HG03439 (cell line): Measurements from ENCODE around the gene UQCC5.

Experiments used
- ATAC-seq: cut with Tn5 transposase; IDR thresholded peaks from one replicate; pipeline ENCODE4 v1.9.1; 2021; ENCODE audit warnings: mild to moderate bottlenecking, moderate library complexity; ENCODE audit not compliant: unreplicated experiment

Gene UQCC5

GRCh38 chr3:52503788-52504424 lies 32.5 kb upstream of the UQCC5 start:
- no peak for ATAC-seq

DNA sequence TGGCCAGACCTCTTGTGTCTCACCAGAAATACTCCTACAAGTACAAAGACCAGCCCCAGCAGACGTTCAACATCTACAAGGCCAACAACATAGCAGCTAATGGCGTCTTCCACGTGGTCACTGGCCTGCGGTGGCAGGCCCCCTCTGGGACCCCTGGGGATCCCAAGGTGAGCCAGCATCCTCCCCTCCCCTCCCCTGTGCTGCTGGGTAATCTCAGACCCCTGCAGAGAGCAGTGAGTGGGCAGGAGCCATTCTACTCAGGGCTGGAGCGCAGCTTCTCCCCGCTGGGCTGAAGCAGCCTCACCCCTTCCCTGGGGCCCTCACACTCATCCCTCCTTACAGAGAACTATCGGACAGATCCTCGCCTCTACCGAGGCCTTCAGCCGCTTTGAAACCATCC lies 31.4 kb upstream of the UQCC5 start:
- no peak for ATAC-seq

DNA sequence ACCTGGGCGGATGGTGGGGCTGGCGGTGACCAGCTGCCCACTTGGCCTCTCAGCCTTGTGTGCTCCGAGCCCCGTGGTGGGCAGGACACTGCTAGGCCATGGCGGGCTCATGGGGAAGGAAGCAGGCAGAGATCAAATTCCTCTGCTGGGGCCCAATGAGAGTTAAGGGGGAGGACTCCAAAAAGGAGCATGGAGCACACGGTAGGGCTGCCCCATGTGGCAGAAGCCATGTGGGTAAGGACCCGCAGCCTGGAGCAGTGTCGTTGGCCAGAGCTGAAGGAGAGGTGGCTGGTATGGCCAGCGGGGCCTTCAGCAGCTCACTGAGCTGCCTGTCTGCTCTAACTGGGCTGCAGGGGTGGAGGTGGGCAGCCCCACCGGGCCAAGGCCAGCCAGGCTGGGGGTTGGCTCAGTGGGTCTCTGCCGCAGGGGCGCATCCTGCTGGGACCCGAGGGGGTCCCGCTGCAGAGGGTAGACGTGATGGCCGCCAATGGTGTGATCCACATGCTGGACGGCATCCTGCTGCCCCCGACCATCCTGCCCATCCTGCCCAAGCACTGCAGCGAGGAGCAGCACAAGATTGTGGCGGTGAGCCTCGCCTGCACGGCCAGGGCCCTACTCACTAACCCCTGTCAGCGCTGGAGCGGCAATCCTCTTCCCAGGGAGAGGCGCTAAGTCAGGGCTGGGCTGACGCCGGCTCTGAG lies 30.0 kb upstream of the UQCC5 start:
- no peak for ATAC-seq

- ATAC-seq = no peak
These were observed 29.0 kb upstream of the UQCC5 start for GRCh38 chr3:52507359-52507758.

DNA sequence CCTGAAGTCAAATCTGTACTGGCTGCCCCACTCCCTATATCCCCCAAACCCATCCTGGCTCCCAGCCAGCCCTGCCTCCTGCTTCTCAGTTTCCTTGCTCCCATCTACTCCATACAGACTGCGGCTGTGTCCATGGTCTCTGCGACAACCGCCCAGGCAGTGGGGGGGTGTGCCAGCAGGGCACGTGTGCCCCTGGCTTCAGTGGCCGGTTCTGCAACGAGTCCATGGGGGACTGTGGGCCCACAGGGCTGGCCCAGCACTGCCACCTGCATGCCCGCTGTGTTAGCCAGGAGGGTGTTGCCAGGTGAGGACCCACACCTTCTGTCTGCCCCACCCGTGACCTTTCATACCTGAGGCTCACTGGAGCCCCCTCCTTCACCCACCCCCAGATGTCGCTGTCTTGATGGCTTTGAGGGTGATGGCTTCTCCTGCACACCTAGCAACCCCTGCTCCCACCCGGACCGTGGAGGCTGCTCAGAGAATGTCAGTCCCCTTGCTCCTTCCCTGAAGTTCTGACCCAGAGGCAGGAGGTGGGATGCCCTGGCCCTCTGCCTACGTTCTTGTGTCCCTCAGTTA lies 26.6 kb upstream of the UQCC5 start:
- no peak for ATAC-seq

GRCh38 chr3:52511509-52511908 lies 24.9 kb upstream of the UQCC5 start:
- ATAC-seq = no peak

DNA sequence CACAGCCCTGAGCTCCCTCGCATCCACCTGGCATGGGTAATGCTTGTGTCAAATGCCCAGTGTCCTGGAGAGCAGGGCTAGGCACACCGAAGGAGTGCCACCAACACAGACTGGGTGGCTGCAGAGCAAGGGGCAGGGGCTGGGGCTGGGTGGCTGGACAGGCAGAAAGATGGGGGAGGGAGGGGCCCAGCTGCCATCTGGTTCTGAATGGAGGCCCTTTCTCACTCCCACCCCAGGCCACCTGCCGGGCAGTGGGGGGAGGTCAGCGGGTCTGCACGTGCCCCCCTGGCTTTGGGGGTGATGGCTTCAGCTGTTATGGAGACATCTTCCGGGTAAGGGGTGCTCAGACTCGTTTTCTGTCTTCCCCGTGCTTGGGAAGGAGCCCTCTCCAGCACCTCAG lies 24.3 kb upstream of the UQCC5 start:
- ATAC-seq = no peak

DNA sequence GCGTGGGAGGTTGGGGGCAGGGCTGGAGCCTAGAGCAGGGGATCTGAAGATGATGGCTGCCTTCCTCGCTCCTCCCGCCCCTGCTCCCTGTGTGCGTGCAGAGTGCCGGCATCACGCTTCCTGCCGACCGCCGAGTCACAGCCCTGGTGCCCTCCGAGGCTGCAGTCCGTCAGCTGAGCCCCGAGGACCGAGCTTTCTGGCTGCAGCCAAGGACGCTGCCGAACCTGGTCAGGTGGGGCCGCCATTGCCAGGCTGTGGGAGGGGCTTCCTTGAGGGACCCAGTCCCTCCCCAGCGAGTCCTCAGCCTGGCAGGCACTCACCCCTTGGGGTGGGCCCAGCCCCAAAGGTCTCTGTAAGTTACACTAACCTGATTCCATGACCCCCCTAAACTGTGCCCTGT lies 23.7 kb upstream of the UQCC5 start:
- ATAC-seq = no peak

DNA sequence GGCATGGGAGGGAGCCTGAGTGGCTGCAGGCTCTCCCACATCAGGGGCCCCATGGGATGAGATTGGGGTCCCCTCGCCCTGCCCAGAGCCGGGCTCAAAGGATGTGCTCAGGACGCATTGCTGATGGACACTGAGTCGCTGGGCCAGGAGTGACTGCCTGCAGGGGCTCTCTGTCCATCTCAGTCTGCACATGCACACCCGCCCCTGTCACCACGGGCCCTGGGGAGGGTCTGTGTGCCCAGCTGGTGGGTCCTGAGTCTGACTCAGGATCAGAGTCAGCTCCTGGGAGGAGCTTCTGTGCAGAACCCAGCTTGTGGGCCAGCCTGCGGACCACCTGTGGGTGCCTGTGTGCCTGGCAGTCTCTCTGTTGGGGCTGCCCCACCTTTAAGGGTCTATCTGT lies 23.1 kb upstream of the UQCC5 start:
- no peak for ATAC-seq

DNA sequence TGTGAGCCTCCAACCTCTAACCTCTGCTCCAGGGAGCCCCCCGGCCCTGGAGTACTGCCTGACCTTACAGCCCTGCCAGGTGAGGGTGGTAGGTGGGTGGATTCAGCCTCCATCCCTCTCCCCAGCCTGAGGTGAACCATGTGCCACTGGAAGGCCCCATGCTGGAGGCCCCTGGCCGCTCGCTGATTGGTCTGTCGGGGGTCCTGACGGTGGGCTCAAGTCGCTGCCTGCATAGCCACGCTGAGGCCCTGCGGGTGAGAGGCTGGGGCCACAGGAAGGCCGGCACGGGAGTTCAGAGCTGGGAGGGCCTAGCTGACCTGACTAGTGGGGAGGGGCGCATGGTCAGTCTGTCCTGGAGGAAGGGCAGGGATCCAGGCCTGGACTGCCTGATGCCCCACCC lies 21.8 kb upstream of the UQCC5 start:
- ATAC-seq = no peak

- ATAC-seq = no peak
These were observed 21.2 kb upstream of the UQCC5 start for GRCh38 chr3:52515192-52515591.

- ATAC-seq = no peak
These were observed 19.8 kb upstream of the UQCC5 start for GRCh38 chr3:52516509-52517195.

DNA sequence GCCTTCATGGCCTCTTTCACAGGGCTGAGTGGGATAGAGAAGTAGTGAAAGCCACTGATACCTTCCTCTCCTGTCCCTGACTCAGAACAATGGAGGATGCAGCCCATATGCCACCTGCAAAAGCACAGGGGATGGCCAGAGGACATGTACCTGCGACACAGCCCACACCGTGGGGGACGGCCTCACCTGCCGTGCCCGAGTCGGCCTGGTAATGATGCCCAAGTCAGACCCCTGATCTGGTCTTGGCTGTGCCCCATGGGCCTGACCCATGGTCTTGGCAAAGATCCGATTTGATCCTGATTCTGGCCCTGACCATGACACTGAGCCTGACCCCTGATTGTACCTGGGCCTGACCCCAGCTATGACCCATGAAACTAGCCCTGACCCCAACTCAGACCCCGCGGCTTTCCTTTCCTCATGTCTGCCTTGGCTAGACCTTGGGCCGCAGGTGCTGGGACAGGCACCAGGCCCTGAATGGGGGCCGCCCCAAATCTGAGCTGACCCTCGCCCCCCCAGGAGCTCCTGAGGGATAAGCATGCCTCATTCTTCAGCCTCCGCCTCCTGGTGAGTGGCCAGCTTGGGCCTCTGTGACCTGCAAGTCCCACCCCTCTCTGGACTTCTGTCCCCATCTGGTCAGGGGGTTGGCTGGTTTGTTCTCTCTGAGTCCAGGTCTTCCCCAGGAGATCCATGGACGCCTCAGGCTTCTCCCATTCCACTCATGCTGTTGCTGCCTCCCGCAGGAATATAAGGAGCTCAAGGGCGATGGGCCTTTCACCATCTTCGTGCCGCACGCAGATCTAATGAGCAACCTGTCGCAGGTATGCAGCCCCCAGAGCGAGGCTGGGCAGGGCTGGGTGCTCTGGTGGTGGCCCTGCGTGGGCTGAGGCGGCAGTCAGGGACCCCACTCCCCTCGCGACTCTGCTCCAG lies 18.3 kb upstream of the UQCC5 start:
- ATAC-seq = no peak

GRCh38 chr3:52518723-52519444 lies 17.5 kb upstream of the UQCC5 start:
- no peak for ATAC-seq

DNA sequence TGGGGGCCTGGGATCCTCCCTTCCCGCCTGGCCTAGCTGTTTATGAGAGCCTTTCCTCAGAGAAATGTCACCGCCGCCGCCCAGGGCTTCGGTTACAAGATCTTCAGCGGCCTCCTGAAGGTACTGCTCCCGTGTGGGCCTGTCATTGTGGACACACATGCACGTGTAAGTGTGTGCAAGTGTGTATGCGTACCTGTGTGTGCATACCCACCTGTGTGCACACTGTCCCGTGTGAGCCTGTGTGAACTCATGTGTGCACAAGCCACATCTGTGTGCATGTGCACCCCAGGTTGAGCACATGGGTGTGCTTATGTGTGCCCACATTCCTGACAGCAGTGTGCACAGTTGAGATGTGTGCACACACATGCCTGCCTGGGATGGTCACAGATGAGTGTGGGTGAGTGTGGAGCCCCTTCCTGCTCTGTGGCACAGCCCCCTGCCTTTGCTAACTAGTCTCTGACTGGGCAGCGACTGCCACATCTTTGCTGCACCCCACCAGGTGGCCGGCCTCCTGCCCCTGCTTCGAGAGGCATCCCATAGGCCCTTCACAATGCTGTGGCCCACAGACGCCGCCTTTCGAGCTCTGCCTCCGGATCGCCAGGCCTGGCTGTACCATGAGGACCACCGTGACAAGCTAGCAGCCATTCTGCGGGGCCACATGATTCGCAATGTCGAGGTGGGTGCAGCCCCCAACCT lies 16.8 kb upstream of the UQCC5 start:
- ATAC-seq = no peak

GRCh38 chr3:52520141-52520667 lies 16.2 kb upstream of the UQCC5 start:
- ATAC-seq = no peak

DNA sequence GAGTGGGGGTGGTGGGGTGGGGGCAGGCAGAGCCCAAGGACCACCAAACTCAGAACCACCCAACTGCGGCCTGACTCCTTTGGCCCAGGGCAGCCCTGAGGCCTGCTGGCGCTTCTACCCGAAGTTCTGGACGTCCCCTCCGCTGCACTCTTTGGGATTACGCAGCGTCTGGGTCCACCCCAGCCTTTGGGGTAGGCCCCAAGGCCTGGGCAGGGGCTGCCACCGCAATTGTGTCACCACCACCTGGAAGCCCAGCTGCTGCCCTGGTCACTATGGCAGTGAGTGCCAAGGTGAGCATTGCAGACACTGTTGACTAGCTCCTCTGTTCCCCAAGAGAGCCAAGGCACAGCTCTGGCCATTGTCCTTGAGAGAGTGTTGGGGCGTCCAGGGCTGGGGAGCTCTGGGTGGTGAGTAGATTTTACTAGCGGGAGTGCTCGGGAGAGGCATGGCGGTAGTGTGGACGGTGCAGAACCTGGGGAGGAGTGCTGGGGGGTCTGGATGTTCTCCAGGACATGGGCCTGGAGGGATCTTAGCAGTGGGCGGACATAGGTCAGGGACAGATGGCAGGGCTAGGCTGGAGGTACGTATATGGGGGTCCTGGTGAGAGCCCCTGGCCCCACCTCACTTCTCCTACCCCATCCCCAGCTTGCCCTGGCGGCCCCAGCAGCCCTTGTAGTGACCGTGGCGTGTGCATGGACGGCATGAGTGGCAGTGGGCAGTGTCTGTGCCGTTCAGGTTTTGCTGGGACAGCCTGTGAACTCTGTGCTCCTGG lies 15.5 kb upstream of the UQCC5 start:
- no peak for ATAC-seq

- no peak for ATAC-seq
These were observed 14.9 kb upstream of the UQCC5 start for GRCh38 chr3:52521488-52521824.
